K562 (cell line): ENCODE measurements around the gene IQGAP3. TPM values are rescaled to one million over a fixed set of nuclear protein-coding genes. Genes with fewer than 3 reads are reported as not detected.

Experiments
- CREB1 ChIP-seq, 2 experiments: sonication (generic) in 1 of 2; formaldehyde crosslinking in 1 of 2; IDR thresholded peaks; 2 replicates each; pipeline versions ENCODE4 v1.6.1 to v1.8.0; 2012 to 2022; ENCODE audit warnings: inconsistent platforms in 1 of 2, mild to moderate bottlenecking in 1 of 2, missing genetic modification reagents in 1 of 2, moderate library complexity in 1 of 2
- FOXA1 ChIP-seq: fragments of 450-650 bp; IDR thresholded peaks from 2 replicates; pipeline ENCODE4 v1.6.1; 2016; ENCODE audit warnings: mild to moderate bottlenecking, borderline replicate concordance
- FOXM1 ChIP-seq, 2 experiments: fragments of 450-650 bp in 1 of 2; sonication (generic) in 1 of 2; formaldehyde crosslinking in 1 of 2; IDR thresholded peaks; 2 replicates each; pipeline versions ENCODE4 v1.6.1 to v1.9.0; 2017 to 2022; ENCODE audit warnings: low read depth in 2 of 2, mild to moderate bottlenecking in 2 of 2, missing genetic modification reagents in 1 of 2, moderate library complexity in 1 of 2
- LEF1 ChIP-seq: fragments of 450-650 bp; IDR thresholded peaks from 2 replicates; pipeline ENCODE4 v1.6.1; 2016; ENCODE audit warnings: mild to moderate bottlenecking
- MAFK ChIP-seq: IDR thresholded peaks from 2 replicates; pipeline ENCODE4 v1.6.1; 2011; ENCODE audit warnings: low read length, improper control_type of control experiment
- MEIS2 ChIP-seq: fragments of 450-650 bp; IDR thresholded peaks from 2 replicates; pipeline ENCODE4 v1.6.1; 2014; ENCODE audit warnings: mild to moderate bottlenecking; ENCODE audit not compliant: partially characterized antibody
- MIER1 ChIP-seq: fragments of 450-650 bp; IDR thresholded peaks from 2 replicates; pipeline ENCODE4 v1.6.1; 2016; ENCODE audit warnings: antibody characterized with exemption, mild to moderate bottlenecking, low read depth
- NCOR1 ChIP-seq: fragments of 450-650 bp; IDR thresholded peaks from 2 replicates; pipeline ENCODE4 v1.6.1; 2016; ENCODE audit warnings: mild to moderate bottlenecking, moderate library complexity
- PML ChIP-seq: IDR thresholded peaks from 2 replicates; pipeline ENCODE4 v1.6.1; 2012; ENCODE audit warnings: low read length, inconsistent platforms
- RBBP5 ChIP-seq: fragments of 200-600 bp; sonication (generic); IDR thresholded peaks from 2 replicates; pipeline ENCODE4 v1.6.1; 2012; ENCODE audit warnings: borderline replicate concordance, mild to moderate bottlenecking, low read length, control low read depth, inconsistent platforms; ENCODE audit not compliant: insufficient read depth, poor library complexity, severe bottlenecking
- SMARCC2 ChIP-seq: fragments of 450-650 bp; IDR thresholded peaks from 2 replicates; pipeline ENCODE4 v1.6.1; 2017; ENCODE audit warnings: antibody characterized with exemption, moderate library complexity, mild to moderate bottlenecking, low read depth
- TBL1XR1 ChIP-seq, 2 experiments: IDR thresholded peaks; 2 replicates each; pipeline ENCODE4 v1.6.1; 2012; ENCODE audit warnings: improper control_type of control experiment in 2 of 2, low read length in 2 of 2, mild to moderate bottlenecking in 1 of 2
- ZFP36 ChIP-seq: fragments of 150-350 bp; IDR thresholded peaks from 2 replicates; pipeline ENCODE4 v1.6.1; 2018; ENCODE audit warnings: low read length, low read depth; ENCODE audit not compliant: partially characterized antibody
- ZNF444 ChIP-seq: fragments of 250-450 bp; sonication (Bioruptor Pico); IDR thresholded peaks from 2 replicates; pipeline ENCODE4 v1.4.0; 2020; ENCODE audit warnings: mild to moderate bottlenecking, moderate library complexity
- polyA plus RNA-seq, 8 experiments: library from polyadenylated mRNA; depleted of rRNA in 4 of 8; stranded (reverse) in 5 of 8; unstranded in 3 of 8; fragments of >200 nt; fragmentation: Nextera tagmentation in 2 of 8; fragmentation: Illumina TruSeq in 1 of 8; extraction: Ambion mirVana in 2 of 8; extraction: Trizol in 1 of 8; gene quantifications; 2 replicates each; pipeline versions ENCODE4 v1.2.1 to v1.2.3, GENCODE V29; 2011 to 2014; ENCODE audit warnings: inconsistent platforms in 1 of 8, missing spikeins in 1 of 8
- total RNA-seq, 7 experiments: library from RNA; depleted of rRNA in 6 of 7; stranded (reverse); fragments of >200 nt in 6 of 7; fragmentation: Illumina TruSeq in 2 of 7; extraction: Trizol in 2 of 7; gene quantifications; 2 replicates each; pipeline versions ENCODE4 v1.2.1 to v1.2.3, GENCODE V29; 2011 to 2021; ENCODE audit warnings: low replicate concordance in 1 of 7
- TF ChIP-seq, protein P1 (sequence below): fragments of 450-650 bp; IDR thresholded peaks from 2 replicates; pipeline ENCODE4 v1.6.1; 2018; ENCODE audit not compliant: partially characterized antibody
- TF ChIP-seq, protein P2 (sequence below): fragments of 450-650 bp; IDR thresholded peaks from 2 replicates; pipeline ENCODE4 v1.6.1; 2016
- TF ChIP-seq, protein P3 (sequence below): fragments of 250-450 bp; sonication (Bioruptor Pico); IDR thresholded peaks from 2 replicates; pipeline ENCODE4 v1.4.0; 2020; ENCODE audit warnings: mild to moderate bottlenecking, moderate library complexity
- TF ChIP-seq, protein P4 (sequence below): fragments of 450-650 bp; IDR thresholded peaks from 2 replicates; pipeline ENCODE4 v1.6.1; 2016; ENCODE audit warnings: low read depth, mild to moderate bottlenecking, moderate library complexity

Gene IQGAP3
- total and polyA plus RNA-seq, 9 of the 15 experiments (the other 6 are each of a cell fraction or from before 2014, with no cell fraction given), result 1.4 to 16.6 (median 11.9) TPM

DNA sequence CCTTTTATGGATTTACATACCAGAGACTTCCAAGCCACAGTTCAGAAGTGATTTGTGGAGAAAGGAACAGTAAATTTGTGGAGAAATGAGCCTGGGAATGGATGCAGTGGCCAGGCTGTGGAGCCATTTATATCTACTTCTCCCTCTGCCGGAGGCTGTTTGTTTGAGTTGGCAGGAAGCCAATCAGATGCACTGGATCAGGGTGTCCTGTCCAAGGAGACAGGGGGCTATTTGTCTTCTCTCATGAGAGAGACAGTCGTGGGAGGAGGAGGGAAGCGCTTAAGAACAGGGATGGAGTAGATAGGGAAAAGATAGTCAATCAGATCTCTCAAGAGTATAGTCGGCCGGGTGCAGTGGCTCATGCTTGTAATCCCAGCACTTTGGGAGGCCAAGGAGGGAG lies 44.1 kb upstream of the IQGAP3 start (continued):
- TF ChIP-seq MAFK (no peak), ZNF444 (CRISPR knock-in tag) (no peak), CREB1 (IDR thresholded peaks at IDR 0.05) (0 out of 2 replicates have a peak, but pooled peaks have one; percentile 27), CREB1 (CRISPR knock-in tag; IDR thresholded peaks at IDR 0.05) (no peak), TBL1XR1 (IDR thresholded peaks at IDR 0.05; ENCODE audit: low read length in 2 of 2) (peak in 1 of 2 experiments; percentile 90; a peak in 2 of 4 replicates), ZFP36 (peak; percentile 13), PML (peak; percentile 59), FOXA1 (peak; percentile 87), RBBP5 (peak; percentile 67), MIER1 (no peak), FOXM1 (IDR thresholded peaks at IDR 0.05; ENCODE audit: low read depth) (peak; percentile 67; the same call in 1 of the 2 replicates), FOXM1 (CRISPR knock-in tag; IDR thresholded peaks at IDR 0.05; ENCODE audit: low read depth) (no peak), SMARCC2 (peak; percentile 79), NCOR1 (peak; percentile 88), LEF1 (peak; percentile 92), MEIS2 (peak; percentile 98)
- TF ChIP-seq, protein P1, sequence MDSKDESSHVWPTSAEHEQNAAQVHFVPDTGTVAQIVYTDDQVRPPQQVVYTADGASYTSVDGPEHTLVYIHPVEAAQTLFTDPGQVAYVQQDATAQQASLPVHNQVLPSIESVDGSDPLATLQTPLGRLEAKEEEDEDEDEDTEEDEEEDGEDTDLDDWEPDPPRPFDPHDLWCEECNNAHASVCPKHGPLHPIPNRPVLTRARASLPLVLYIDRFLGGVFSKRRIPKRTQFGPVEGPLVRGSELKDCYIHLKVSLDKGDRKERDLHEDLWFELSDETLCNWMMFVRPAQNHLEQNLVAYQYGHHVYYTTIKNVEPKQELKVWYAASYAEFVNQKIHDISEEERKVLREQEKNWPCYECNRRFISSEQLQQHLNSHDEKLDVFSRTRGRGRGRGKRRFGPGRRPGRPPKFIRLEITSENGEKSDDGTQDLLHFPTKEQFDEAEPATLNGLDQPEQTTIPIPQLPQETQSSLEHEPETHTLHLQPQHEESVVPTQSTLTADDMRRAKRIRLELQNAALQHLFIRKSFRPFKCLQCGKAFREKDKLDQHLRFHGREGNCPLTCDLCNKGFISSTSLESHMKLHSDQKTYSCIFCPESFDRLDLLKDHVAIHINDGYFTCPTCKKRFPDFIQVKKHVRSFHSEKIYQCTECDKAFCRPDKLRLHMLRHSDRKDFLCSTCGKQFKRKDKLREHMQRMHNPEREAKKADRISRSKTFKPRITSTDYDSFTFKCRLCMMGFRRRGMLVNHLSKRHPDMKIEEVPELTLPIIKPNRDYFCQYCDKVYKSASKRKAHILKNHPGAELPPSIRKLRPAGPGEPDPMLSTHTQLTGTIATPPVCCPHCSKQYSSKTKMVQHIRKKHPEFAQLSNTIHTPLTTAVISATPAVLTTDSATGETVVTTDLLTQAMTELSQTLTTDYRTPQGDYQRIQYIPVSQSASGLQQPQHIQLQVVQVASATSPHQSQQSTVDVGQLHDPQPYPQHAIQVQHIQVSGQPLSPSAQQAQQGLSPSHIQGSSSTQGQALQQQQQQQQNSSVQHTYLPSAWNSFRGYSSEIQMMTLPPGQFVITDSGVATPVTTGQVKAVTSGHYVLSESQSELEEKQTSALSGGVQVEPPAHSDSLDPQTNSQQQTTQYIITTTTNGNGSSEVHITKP, result peak; percentile 17
- TF ChIP-seq, protein P2, sequence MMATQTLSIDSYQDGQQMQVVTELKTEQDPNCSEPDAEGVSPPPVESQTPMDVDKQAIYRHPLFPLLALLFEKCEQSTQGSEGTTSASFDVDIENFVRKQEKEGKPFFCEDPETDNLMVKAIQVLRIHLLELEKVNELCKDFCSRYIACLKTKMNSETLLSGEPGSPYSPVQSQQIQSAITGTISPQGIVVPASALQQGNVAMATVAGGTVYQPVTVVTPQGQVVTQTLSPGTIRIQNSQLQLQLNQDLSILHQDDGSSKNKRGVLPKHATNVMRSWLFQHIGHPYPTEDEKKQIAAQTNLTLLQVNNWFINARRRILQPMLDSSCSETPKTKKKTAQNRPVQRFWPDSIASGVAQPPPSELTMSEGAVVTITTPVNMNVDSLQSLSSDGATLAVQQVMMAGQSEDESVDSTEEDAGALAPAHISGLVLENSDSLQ, result peak; percentile 92
- TF ChIP-seq, protein P3, sequence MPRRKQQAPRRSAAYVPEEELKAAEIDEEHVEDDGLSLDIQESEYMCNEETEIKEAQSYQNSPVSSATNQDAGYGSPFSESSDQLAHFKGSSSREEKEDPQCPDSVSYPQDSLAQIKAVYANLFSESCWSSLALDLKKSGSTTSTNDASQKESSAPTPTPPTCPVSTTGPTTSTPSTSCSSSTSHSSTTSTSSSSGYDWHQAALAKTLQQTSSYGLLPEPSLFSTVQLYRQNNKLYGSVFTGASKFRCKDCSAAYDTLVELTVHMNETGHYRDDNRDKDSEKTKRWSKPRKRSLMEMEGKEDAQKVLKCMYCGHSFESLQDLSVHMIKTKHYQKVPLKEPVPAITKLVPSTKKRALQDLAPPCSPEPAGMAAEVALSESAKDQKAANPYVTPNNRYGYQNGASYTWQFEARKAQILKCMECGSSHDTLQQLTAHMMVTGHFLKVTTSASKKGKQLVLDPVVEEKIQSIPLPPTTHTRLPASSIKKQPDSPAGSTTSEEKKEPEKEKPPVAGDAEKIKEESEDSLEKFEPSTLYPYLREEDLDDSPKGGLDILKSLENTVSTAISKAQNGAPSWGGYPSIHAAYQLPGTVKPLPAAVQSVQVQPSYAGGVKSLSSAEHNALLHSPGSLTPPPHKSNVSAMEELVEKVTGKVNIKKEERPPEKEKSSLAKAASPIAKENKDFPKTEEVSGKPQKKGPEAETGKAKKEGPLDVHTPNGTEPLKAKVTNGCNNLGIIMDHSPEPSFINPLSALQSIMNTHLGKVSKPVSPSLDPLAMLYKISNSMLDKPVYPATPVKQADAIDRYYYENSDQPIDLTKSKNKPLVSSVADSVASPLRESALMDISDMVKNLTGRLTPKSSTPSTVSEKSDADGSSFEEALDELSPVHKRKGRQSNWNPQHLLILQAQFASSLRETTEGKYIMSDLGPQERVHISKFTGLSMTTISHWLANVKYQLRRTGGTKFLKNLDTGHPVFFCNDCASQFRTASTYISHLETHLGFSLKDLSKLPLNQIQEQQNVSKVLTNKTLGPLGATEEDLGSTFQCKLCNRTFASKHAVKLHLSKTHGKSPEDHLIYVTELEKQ (CRISPR knock-in tag), result peak; percentile 56; the same call in 1 of the 2 replicates
- TF ChIP-seq, protein P4, sequence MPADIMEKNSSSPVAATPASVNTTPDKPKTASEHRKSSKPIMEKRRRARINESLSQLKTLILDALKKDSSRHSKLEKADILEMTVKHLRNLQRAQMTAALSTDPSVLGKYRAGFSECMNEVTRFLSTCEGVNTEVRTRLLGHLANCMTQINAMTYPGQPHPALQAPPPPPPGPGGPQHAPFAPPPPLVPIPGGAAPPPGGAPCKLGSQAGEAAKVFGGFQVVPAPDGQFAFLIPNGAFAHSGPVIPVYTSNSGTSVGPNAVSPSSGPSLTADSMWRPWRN, result peak; percentile 95
